ENCODE measurements around the gene DSP. TPM values are rescaled to one million over a fixed set of nuclear protein-coding genes. Genes with fewer than 3 reads are reported as not detected.

Gene DSP
- total RNA-seq, 1 experiment from 2014 or later = 104 TPM

GRCh38 chr6:7547315-7547714 is 5.8 kb downstream of the DSP start:
- POLR2A ChIA-PET = no interaction called here

More at GRCh38 chr6:7547315-7547714, 5.8 kb downstream of the DSP start:
- Histone ChIP-seq H3K36me3 (ENCODE audit: control insufficient read depth in 1 of 2, insufficient read depth in 2 of 2, low read length in 2 of 2) (no peaks in the 10 kb centered on the region), H2AFZ (ENCODE audit: low read depth, low read length, poor library complexity, severe bottlenecking) (no peak overlapping the region), H3K4me1 (ENCODE audit: control insufficient read depth in 1 of 2, insufficient read depth in 2 of 2, low read length in 2 of 2) (peaks cover 33 to 48% of the 10 kb centered on the region in 2 experiments), H3K9ac (ENCODE audit: low read length) (no peak overlapping the region), H3K27ac (ENCODE audit: low read depth, low read length) (no peak overlapping the region), H3K9me2 (ENCODE audit: insufficient read depth) (no peaks in the 10 kb centered on the region), H3K9me3 (ENCODE audit: control insufficient read depth in 1 of 2, insufficient read depth in 1 of 2, low read depth in 1 of 2, low read length in 2 of 2) (no peaks in the 10 kb centered on the region), H3K79me2 (ENCODE audit: insufficient read depth, low read length) (peaks cover 93% of the 10 kb centered on the region), H3K4me2 (ENCODE audit: low read length) (no peak overlapping the region), H3K27me3 (ENCODE audit: insufficient read depth, low read length) (no peaks in the 10 kb centered on the region), H3K4me3 (replicated peaks in 1 of 2; ENCODE audit: low read depth in 1 of 2, low read length in 2 of 2) (no peak overlapping the region), H4K20me1 (ENCODE audit: insufficient read depth) (no peaks in the 10 kb centered on the region)
- ChIA-PET RAD21 (ENCODE audit: low non-redundant PET in 1 of 2, low total read pairs in 2 of 2, uncharacterized antibody in 2 of 2, unreplicated experiment in 2 of 2) (no interaction called here), CTCF (interaction anchor here (1.4 kb wide), 1 partner anchor 122 kb away, joined by 5 read pairs; no protein-coding TSS in a partner anchor)
- TF ChIP-seq REST (IDR thresholded peaks at IDR 0.05; ENCODE audit: low read depth) (no peak), ZNF274 (IDR thresholded peaks at IDR 0.05; ENCODE audit: low read depth, low read length) (no peak), CEBPB (IDR thresholded peaks at IDR 0.05; ENCODE audit: low read depth) (no peak), RAD21 (IDR thresholded peaks at IDR 0.05; ENCODE audit: low read depth) (no peak), CBX3 (IDR thresholded peaks at IDR 0.05; ENCODE audit: low read depth) (no peak)
- intact Hi-C loops (cut with micrococcal nuclease) = no loop called here
- BruUV-seq (replicated peaks) = no TSS peak
- no peak for ATAC-seq
- DNase-seq (ENCODE audit: low read depth, low spot score) = no peak

Data from HCT116 (cell line).